A673 (cell line): ENCODE results near the gene PIP5K1A. TPM values are rescaled to one million over a fixed set of nuclear protein-coding genes. Genes with fewer than 3 reads are reported as not detected.

Experiments used
- BruUV-seq: library from RNA; stranded (reverse); fragments of 400-500 nt; replicated peaks from 2 replicates; lab custom pipeline; 2021; lab: Mats Ljungman, UMichigan
- CTCF ChIA-PET: fragments of 300-600 bp; sonication (Branson Sonifier 250); formaldehyde crosslinking; loops from one replicate; lab custom pipeline; 2022; ENCODE audit warnings: antibody characterized with exemption; lab: Charles Lee
- POLR2A ChIA-PET: fragments of 300-600 bp; sonication (Branson Sonifier 250); formaldehyde crosslinking; loops from one replicate; lab custom pipeline; 2022; ENCODE audit warnings: antibody characterized with exemption; ENCODE audit not compliant: low non-redundant PET; lab: Charles Lee
- DNase-seq: peaks from one replicate; pipeline ENCODE4 v3.0.0-alpha.2; 2015; ENCODE audit warnings: low spot score
- H3K27ac ChIP-seq: fragments of 200-600 bp; sonication (generic); 2 replicates; pipeline ENCODE4 v1.5.1; 2016; ENCODE audit warnings: mixed run types, low read depth, mild to moderate bottlenecking, mixed read lengths, antibody characterized with exemption, low read length; ENCODE audit not compliant: poor library complexity, severe bottlenecking
- H3K27me3 ChIP-seq: fragments of 200-600 bp; sonication (generic); replicated peaks from 2 replicates; pipeline ENCODE4 v1.6.1; 2017; ENCODE audit warnings: mixed run types, low read depth, mild to moderate bottlenecking, mixed read lengths, antibody characterized with exemption, low read length; ENCODE audit not compliant: insufficient read depth, poor library complexity
- H3K36me3 ChIP-seq: fragments of 200-600 bp; sonication (generic); 2 replicates; pipeline ENCODE4 v1.6.1; 2016; ENCODE audit warnings: mixed run types, mild to moderate bottlenecking, mixed read lengths, antibody characterized with exemption, low read length; ENCODE audit not compliant: insufficient read depth, poor library complexity, severe bottlenecking
- H3K4me1 ChIP-seq: fragments of 200-600 bp; sonication (generic); 2 replicates; pipeline ENCODE4 v1.6.1; 2017; ENCODE audit warnings: mixed run types, mild to moderate bottlenecking, mixed read lengths, antibody characterized with exemption, low read length; ENCODE audit not compliant: insufficient read depth, poor library complexity, severe bottlenecking
- H3K4me3 ChIP-seq: fragments of 200-600 bp; sonication (generic); 2 replicates; pipeline ENCODE4 v1.5.1; 2016; ENCODE audit warnings: low read depth, mixed run types, mild to moderate bottlenecking, mixed read lengths, low read length; ENCODE audit not compliant: poor library complexity, severe bottlenecking
- H3K9me3 ChIP-seq: fragments of 200-600 bp; sonication (generic); 2 replicates; pipeline ENCODE4 v1.6.1; 2016; ENCODE audit warnings: mixed run types, low read depth, mild to moderate bottlenecking, mixed read lengths, antibody characterized with exemption, low read length; ENCODE audit not compliant: poor library complexity, severe bottlenecking
- EZH2 ChIP-seq: fragments of 200-600 bp; sonication (generic); IDR thresholded peaks from 2 replicates; pipeline ENCODE4 v1.6.1; 2017; ENCODE audit warnings: borderline replicate concordance, low read depth, mild to moderate bottlenecking, mixed read lengths, antibody characterized with exemption, low read length; ENCODE audit not compliant: poor library complexity, severe bottlenecking
- intact Hi-C: fragments of 100-400 bp; cut with micrococcal nuclease; formaldehyde crosslinking; loops from one replicate; pipeline ENCODE4 v1.10.0; 2022; ENCODE audit not compliant: unreplicated experiment
- total RNA-seq: library from RNA; stranded (reverse); gene quantifications from 2 replicates; pipeline ENCODE4 v1.2.3, GENCODE V29; 2021
- TF ChIP-seq, protein P1 (sequence below): fragments of 300-800, 200-600 bp; sonication (generic); conservative IDR thresholded peaks from 2 replicates; pipeline ENCODE4 v1.5.1; 2017; ENCODE audit warnings: low read depth, mild to moderate bottlenecking, antibody characterized with exemption, low read length, moderate library complexity, mixed read lengths

Gene PIP5K1A
- total RNA-seq, 1 experiment from 2014 or later = 115 TPM

GRCh38 chr1:151292207-151293030 lies 94.1 kb downstream of the PIP5K1A start:
- intact Hi-C loops = no loop called here
- ChIA-PET CTCF (no interaction called here), POLR2A (no interaction called here)
- DNase-seq = no peak
- no TSS peak for BruUV-seq
- Histone ChIP-seq H3K4me1 (no peaks in the 10 kb centered on the region), H3K36me3 (peaks cover 65% of the 10 kb centered on the region), H3K27me3 (no peaks in the 10 kb centered on the region), H3K9me3 (no peaks in the 10 kb centered on the region), H3K27ac (no peak overlapping the region), H3K4me3 (no peak overlapping the region)
- no peak for TF ChIP-seq EZH2
- TF ChIP-seq, protein P1, sequence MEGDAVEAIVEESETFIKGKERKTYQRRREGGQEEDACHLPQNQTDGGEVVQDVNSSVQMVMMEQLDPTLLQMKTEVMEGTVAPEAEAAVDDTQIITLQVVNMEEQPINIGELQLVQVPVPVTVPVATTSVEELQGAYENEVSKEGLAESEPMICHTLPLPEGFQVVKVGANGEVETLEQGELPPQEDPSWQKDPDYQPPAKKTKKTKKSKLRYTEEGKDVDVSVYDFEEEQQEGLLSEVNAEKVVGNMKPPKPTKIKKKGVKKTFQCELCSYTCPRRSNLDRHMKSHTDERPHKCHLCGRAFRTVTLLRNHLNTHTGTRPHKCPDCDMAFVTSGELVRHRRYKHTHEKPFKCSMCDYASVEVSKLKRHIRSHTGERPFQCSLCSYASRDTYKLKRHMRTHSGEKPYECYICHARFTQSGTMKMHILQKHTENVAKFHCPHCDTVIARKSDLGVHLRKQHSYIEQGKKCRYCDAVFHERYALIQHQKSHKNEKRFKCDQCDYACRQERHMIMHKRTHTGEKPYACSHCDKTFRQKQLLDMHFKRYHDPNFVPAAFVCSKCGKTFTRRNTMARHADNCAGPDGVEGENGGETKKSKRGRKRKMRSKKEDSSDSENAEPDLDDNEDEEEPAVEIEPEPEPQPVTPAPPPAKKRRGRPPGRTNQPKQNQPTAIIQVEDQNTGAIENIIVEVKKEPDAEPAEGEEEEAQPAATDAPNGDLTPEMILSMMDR = no peak

GRCh38 chr1:151293093-151293492 lies 94.7 kb downstream of the PIP5K1A start:
- DNase-seq = no peak

GRCh38 chr1:151294742-151295462 lies 96.5 kb downstream of the PIP5K1A start:
- Histone ChIP-seq H3K4me3 (no peak overlapping the region), H3K9me3 (no peaks in the 10 kb centered on the region), H3K27ac (no peak overlapping the region), H3K4me1 (no peaks in the 10 kb centered on the region), H3K27me3 (no peaks in the 10 kb centered on the region), H3K36me3 (peaks cover 65% of the 10 kb centered on the region)
- ChIA-PET POLR2A (no interaction called here), CTCF (no interaction called here)
- DNase-seq = no peak
- BruUV-seq = no TSS peak
- TF ChIP-seq EZH2 = no peak
- TF ChIP-seq, protein P1 = no peak
- intact Hi-C loops = no loop called here

More at GRCh38 chr1:151293093-151293492, 94.7 kb downstream of the PIP5K1A start:
- H3K4me3 ChIP-seq = no peak overlapping the region
- POLR2A ChIA-PET = no interaction called here
- no peaks in the 10 kb centered on the region for H3K9me3 ChIP-seq
- peaks cover 64% of the 10 kb centered on the region for H3K36me3 ChIP-seq
- no peak overlapping the region for H3K27ac ChIP-seq
- no TSS peak for BruUV-seq
- CTCF ChIA-PET = no interaction called here
- TF ChIP-seq EZH2 = no peak
- TF ChIP-seq, protein P1 = no peak
- H3K27me3 ChIP-seq = no peaks in the 10 kb centered on the region
- no peaks in the 10 kb centered on the region for H3K4me1 ChIP-seq
- intact Hi-C loops = no loop called here

Other genes starting within 250 kb of the PIP5K1A start
- 222 and 239 TPM in 2 replicates for gene CERS2, start 223.7 kb upstream of the PIP5K1A start, total RNA-seq
- not detected in 2 replicates for gene ANXA9, start 216.3 kb upstream of the PIP5K1A start, total RNA-seq
- gene MINDY1, start 191.7 kb upstream of the PIP5K1A start, total RNA-seq = 11.6 and 16.9 TPM in 2 replicates
- gene PRUNE1, start 190.1 kb upstream of the PIP5K1A start, total RNA-seq = 19.3 and 21.4 TPM in 2 replicates
- 1.5 and 3.5 TPM in 2 replicates for gene BNIPL, start 162.0 kb upstream of the PIP5K1A start, total RNA-seq
- gene C1orf56, start 150.8 kb upstream of the PIP5K1A start, total RNA-seq = 2.9 and 3.9 TPM in 2 replicates
- 57.5 and 63.8 TPM in 2 replicates for gene CDC42SE1, start 138.9 kb upstream of the PIP5K1A start, total RNA-seq
- 91.9 and 108 TPM in 2 replicates for gene MLLT11, start 138.2 kb upstream of the PIP5K1A start, total RNA-seq
- gene GABPB2, start 127.8 kb upstream of the PIP5K1A start, total RNA-seq = 11.1 and 12.5 TPM in 2 replicates
- gene SEMA6C, start 51.9 kb upstream of the PIP5K1A start, total RNA-seq = 4.7 and 8.9 TPM in 2 replicates
- gene TNFAIP8L2, start 41.9 kb upstream of the PIP5K1A start, total RNA-seq = not detected in 2 replicates
- 7.7 and 8.1 TPM in 2 replicates for gene LYSMD1, start 32.6 kb upstream of the PIP5K1A start, total RNA-seq
- gene SCNM1, start 32.4 kb upstream of the PIP5K1A start, total RNA-seq = 57.5 and 59.6 TPM in 2 replicates
- gene TMOD4, start 22.6 kb upstream of the PIP5K1A start, total RNA-seq = 1.4 and 2.8 TPM in 2 replicates
- gene VPS72, start 8.4 kb upstream of the PIP5K1A start, total RNA-seq = 113 and 114 TPM in 2 replicates
- 312 and 339 TPM in 2 replicates for gene PSMD4, start 56.2 kb downstream of the PIP5K1A start, total RNA-seq
- gene ZNF687, start 83.7 kb downstream of the PIP5K1A start, total RNA-seq = 26.4 and 30.2 TPM in 2 replicates
- 62.1 and 62.8 TPM in 2 replicates for gene PI4KB, start 128.9 kb downstream of the PIP5K1A start, total RNA-seq
- gene RFX5, start 148.7 kb downstream of the PIP5K1A start, total RNA-seq = 49.0 and 51.8 TPM in 2 replicates
- 0.50 TPM in 1 of 2 replicates, not detected in the other for gene SELENBP1, start 174.2 kb downstream of the PIP5K1A start, total RNA-seq
- 553 and 565 TPM in 2 replicates for gene PSMB4, start 201.0 kb downstream of the PIP5K1A start, total RNA-seq